Transverse colon (tissue), 4 donors: Measurements from ENCODE around the gene MCRIP2. TPM values are rescaled to one million over a fixed set of nuclear protein-coding genes. Genes with fewer than 3 reads are reported as not detected.

Experiments used
- DNase-seq: peaks from one replicate; pipeline ENCODE4 v3.0.0-alpha.2; 2019
- H3K27ac ChIP-seq, 4 donors: fragments of 200-600 bp; sonication (generic); 2 replicates each; pipeline ENCODE4 v1.5.1; 2016 to 2018; ENCODE audit warnings: inconsistent platforms in 4 of 4
- H3K27me3 ChIP-seq: fragments of 200-600 bp; sonication (generic); 2 replicates; pipeline ENCODE4 v1.5.1; 2017; ENCODE audit warnings: inconsistent platforms
- H3K36me3 ChIP-seq, 4 donors: fragments of 200-600 bp; sonication (generic); 2 replicates each; pipeline ENCODE4 v1.5.1; 2017 to 2019; ENCODE audit warnings: inconsistent platforms in 4 of 4
- H3K4me1 ChIP-seq, 4 donors: fragments of 200-600 bp; sonication (generic); 2 replicates each; pipeline ENCODE4 v1.5.1; 2017 to 2020; ENCODE audit warnings: inconsistent platforms in 4 of 4
- H3K4me3 ChIP-seq, 4 donors: fragments of 200-600 bp; sonication (generic); 1 replicate in 1 of 4; 2 replicates in 3 of 4; pipeline versions ENCODE4 v1.5.1 to v1.6.1; 2017 to 2019; ENCODE audit warnings: inconsistent platforms in 4 of 4
- H3K9me3 ChIP-seq, 2 donors: fragments of 200-600 bp; sonication (generic); 2 replicates each; pipeline ENCODE4 v1.5.1; 2017 to 2019; ENCODE audit warnings: inconsistent platforms in 2 of 2
- EP300 ChIP-seq: sonication (generic); formaldehyde crosslinking; IDR thresholded peaks from one replicate; pipeline ENCODE4 v1.6.1; 2017; ENCODE audit warnings: antibody characterized with exemption, low read depth
- POLR2A ChIP-seq: fragments of 450-650 bp; IDR thresholded peaks from one replicate; pipeline ENCODE4 v1.6.1; 2016; ENCODE audit warnings: antibody characterized with exemption, mild to moderate bottlenecking, moderate library complexity
- POLR2AphosphoS5 ChIP-seq, 3 donors: sonication (generic); formaldehyde crosslinking; IDR thresholded peaks; one replicate each; pipeline ENCODE4 v1.6.1; 2016; ENCODE audit warnings: antibody characterized with exemption in 3 of 3
- WGBS, 2 donors: methylation state at CpG; one replicate each; pipeline ENCODE4 v1.1.5; 2018; ENCODE audit warnings: low coverage in 1 of 2; 5-methylcytosine and 5-hydroxymethylcytosine counted together
- in situ Hi-C, 4 donors: fragments of 200-750 bp; cut with MboI; loops; one replicate each; pipeline versions ENCODE4 v1.15.0 to v1.15.1; 2017; ENCODE audit warnings: low sequenced_read_pairs in 3 of 4, low pct_ligation_motif_present in 1 of 4, low pct_unique_long_range_greater_than_20kb in 1 of 4
- intact Hi-C: fragments of 100-400 bp; cut with DNase I; formaldehyde crosslinking; loops from one replicate; pipeline ENCODE4 v1.15.1; 2023; ENCODE audit warnings: low total_unique reads
- total RNA-seq, 4 donors: library from RNA; depleted of rRNA; stranded (reverse); fragments of >200 nt; gene quantifications; one replicate each; pipeline ENCODE4 v1.1.0, GENCODE V29; 2016
- TF ChIP-seq, protein P1 (sequence below), 5 experiments: fragments of 200-600 bp in 3 of 5; fragments of 450-650 bp in 2 of 5; sonication (generic) in 3 of 5; IDR thresholded peaks; 1 replicate in 2 of 5; 2 replicates in 3 of 5; pipeline ENCODE4 v1.5.1; 2016 to 2017; ENCODE audit warnings: antibody characterized with exemption in 5 of 5, inconsistent platforms in 3 of 5, mild to moderate bottlenecking in 2 of 5, moderate library complexity in 1 of 5

MCRIP2 gene
- total RNA-seq, 4 donors from 2014 or later, result 158 to 267 (median 211) TPM

DNA sequence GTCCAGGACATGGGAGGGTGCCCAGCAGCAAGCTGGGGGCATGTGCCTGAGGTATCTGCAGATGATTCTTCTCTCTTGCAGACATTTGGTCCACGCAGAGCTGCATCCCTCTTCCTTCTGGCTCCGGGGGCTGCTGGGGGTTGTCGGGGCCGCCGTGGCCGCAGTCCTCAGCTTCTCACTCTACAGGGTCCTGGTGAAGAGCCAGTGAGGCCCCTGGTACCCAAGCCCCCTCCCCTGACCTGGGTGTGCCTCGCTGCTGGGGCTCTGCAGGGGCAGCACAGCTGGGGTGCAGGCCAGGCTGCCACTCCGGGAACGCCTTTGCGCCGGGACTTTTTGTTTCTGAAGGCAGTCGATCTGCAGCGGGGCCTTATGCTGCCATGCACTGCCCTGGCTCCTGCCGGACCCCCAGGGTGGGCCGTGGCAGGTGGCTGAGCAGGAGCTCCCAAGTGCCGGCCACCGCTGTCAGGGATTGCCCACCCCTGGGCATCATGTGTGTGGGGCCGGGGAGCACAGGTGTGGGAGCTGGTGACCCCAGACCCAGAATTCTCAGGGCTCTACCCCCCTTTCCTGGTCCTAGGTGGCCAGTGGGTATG is 31.9 kb downstream of the MCRIP2 start:
- 88% methylated on average over 15 of the region's 18 CpGs; no CpG with 5 or more reads in 1 of the 2 donors for WGBS, 2 donors
- no peaks in the 10 kb centered on the region for H3K27me3 ChIP-seq
- H3K27ac ChIP-seq, result no peak overlapping the region
- peaks cover 0 to 26% (median 5%) of the 10 kb centered on the region in 4 donors for H3K36me3 ChIP-seq
- no peak for DNase-seq
- H3K4me1 ChIP-seq, result peaks cover 25 to 50% (median 37%) of the 10 kb centered on the region in 4 donors
- H3K9me3 ChIP-seq, result no peaks in the 10 kb centered on the region
- no peak for TF ChIP-seq EP300
- TF ChIP-seq POLR2AphosphoS5 (IDR thresholded peaks at IDR 0.05), result no peak
- TF ChIP-seq, protein P1, sequence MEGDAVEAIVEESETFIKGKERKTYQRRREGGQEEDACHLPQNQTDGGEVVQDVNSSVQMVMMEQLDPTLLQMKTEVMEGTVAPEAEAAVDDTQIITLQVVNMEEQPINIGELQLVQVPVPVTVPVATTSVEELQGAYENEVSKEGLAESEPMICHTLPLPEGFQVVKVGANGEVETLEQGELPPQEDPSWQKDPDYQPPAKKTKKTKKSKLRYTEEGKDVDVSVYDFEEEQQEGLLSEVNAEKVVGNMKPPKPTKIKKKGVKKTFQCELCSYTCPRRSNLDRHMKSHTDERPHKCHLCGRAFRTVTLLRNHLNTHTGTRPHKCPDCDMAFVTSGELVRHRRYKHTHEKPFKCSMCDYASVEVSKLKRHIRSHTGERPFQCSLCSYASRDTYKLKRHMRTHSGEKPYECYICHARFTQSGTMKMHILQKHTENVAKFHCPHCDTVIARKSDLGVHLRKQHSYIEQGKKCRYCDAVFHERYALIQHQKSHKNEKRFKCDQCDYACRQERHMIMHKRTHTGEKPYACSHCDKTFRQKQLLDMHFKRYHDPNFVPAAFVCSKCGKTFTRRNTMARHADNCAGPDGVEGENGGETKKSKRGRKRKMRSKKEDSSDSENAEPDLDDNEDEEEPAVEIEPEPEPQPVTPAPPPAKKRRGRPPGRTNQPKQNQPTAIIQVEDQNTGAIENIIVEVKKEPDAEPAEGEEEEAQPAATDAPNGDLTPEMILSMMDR (IDR thresholded peaks at IDR 0.05), result no peak
- TF ChIP-seq POLR2A, result no peak
- no peak overlapping the region for H3K4me3 ChIP-seq
- in situ Hi-C loops, result no loop called here
- intact Hi-C loops, result no loop called here

DNA sequence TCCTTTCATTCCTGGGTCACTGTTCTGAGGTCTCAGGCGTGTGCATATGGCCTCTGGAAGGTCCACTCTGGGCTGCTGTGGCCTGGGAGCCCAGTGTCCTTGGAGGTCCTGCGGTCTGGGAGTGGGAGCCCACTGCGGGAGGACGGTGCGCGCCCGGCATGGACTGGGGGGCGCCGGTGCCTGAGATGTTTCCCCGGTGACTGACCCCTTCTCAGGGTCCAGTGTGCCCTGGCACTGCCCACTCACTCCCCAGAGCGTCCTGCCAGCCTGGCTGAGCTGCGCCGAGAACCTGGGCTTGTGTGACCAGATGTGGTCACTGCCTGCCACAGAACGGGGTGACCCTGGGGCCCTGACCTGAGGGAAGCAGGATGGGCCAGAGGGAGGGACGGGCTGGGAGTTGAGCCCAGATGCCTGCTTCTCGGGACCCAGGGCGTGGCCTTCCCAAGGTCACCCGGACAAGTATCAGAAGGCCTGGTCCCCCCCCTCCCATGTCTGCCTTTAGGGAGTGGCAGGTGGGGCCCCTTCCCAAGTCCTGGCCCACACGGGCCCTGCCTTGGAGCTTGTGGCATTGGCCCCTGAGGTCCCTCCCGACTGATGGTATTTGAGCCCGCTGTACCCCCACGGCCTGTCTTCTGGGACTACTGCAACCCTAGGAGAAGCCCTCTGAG is 32.7 kb downstream of the MCRIP2 start:
- 76% methylated on average over 20 of the region's 22 CpGs; no CpG with 5 or more reads in 1 of the 2 donors for WGBS, 2 donors
- no peaks in the 10 kb centered on the region for H3K9me3 ChIP-seq
- no peak for DNase-seq
- H3K4me1 ChIP-seq, result peaks cover 20 to 50% (median 33%) of the 10 kb centered on the region in 4 donors
- peaks cover 0 to 26% (median 5%) of the 10 kb centered on the region in 4 donors for H3K36me3 ChIP-seq
- in situ Hi-C loops, result no loop called here
- intact Hi-C loops, result no loop called here
- H3K4me3 ChIP-seq, result no peak overlapping the region
- TF ChIP-seq EP300, result no peak
- TF ChIP-seq POLR2A, result no peak
- TF ChIP-seq, protein P1 (IDR thresholded peaks at IDR 0.05), result no peak
- no peak for TF ChIP-seq POLR2AphosphoS5 (IDR thresholded peaks at IDR 0.05)
- peak overlapping the region in 1 of 4 donors; percentile 69 for H3K27ac ChIP-seq
- no peaks in the 10 kb centered on the region for H3K27me3 ChIP-seq

- H3K27ac ChIP-seq, result peak within 1 kb of the TSS in 3 of 4 donors; percentile 27 to 69 (median 58)
- H3K9me3 ChIP-seq, result no peaks in the 10 kb centered on the region
- peaks cover 18 to 51% (median 35%) of the 10 kb centered on the region in 4 donors for H3K4me1 ChIP-seq
- H3K4me3 ChIP-seq, result peak within 1 kb of the TSS in 3 of 4 donors; percentile 25 to 44 (median 41)
- in situ Hi-C loops, result no loop called here
- 17% methylated on average over 34 of the region's 73 CpGs; no CpG with 5 or more reads in 1 of the 2 donors for WGBS, 2 donors
- peaks cover 0 to 22% (median 3%) of the 10 kb centered on the region in 4 donors for H3K36me3 ChIP-seq
- TF ChIP-seq, protein P1 (IDR thresholded peaks at IDR 0.05), result peak in 1 of 5 experiments; percentile 19
- TF ChIP-seq POLR2AphosphoS5 (IDR thresholded peaks at IDR 0.05) (peak in 1 of 3 donors; percentile 16), POLR2A (no peak), EP300 (no peak)
- intact Hi-C loops, result no loop called here
- no peaks in the 10 kb centered on the region for H3K27me3 ChIP-seq
- DNase-seq, result peak; percentile 57
These were observed 33.6 kb downstream of the MCRIP2 start, which contains the start of gene RHBDL1 for GRCh38 chr16:674968-675883. RHBDL1 (plus strand) TSS chr16:675671; CDS start chr16:675791, 120 bp downstream.
